GM21447 (cell line): ENCODE measurements around the gene TNFRSF18.

ENCODE experiments used
- ATAC-seq: cut with Tn5 transposase; IDR thresholded peaks from one replicate; pipeline ENCODE4 v1.9.1; 2021; ENCODE audit not compliant: unreplicated experiment

The TNFRSF18 gene

DNA sequence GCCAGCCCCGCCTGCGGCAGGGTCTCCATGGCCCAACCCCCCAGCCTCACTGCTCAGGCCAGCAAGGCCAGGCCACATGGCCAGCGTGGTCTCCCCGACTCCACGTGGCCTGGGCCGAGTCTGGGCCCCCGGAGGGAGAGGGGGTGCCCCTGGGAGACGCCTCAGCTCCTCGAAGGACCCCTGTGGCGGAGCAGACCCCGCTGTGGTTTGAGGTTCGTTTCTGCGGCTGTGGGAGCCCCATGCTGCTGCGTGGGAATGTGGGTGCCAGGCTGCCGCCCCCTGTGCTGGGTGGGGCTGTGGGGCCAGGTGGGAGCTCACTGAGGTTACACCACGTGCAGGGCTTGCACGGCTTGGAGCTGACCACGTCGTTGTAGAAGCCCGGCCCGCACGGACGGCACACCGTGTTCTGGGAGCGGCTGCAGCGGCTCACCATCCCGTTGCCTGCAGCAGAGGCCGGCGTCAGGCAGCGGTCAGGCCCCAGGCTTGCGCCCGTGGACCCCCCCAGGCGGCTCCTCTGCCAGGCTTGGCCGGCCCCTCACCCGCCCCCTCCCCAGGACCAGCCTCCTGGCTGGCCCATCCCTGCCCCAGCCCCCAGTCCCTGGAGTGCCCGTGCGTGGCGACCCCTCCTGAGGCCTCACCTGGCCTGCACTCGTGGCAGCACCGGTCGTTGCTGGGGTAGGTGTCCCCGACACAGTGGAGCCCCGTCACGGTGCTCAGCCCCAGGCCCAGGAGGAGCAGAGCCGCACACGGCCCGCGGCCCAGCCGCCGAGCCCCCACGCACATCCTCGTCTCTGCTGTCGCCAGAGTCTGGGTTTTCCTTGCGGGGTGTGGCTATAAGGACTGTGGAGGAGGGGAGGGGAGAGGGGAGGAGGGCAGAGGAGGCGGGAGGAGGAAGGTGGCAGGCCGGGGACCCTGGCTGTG lies 7.2 kb upstream of the TNFRSF18 start, which contains the start of gene TNFRSF4:
Gene TNFRSF4 (minus strand): TSS at position 809 of the 921 bp plus-strand sequence. CDS start 26 bp downstream, at position 783.
- no peak for ATAC-seq

DNA sequence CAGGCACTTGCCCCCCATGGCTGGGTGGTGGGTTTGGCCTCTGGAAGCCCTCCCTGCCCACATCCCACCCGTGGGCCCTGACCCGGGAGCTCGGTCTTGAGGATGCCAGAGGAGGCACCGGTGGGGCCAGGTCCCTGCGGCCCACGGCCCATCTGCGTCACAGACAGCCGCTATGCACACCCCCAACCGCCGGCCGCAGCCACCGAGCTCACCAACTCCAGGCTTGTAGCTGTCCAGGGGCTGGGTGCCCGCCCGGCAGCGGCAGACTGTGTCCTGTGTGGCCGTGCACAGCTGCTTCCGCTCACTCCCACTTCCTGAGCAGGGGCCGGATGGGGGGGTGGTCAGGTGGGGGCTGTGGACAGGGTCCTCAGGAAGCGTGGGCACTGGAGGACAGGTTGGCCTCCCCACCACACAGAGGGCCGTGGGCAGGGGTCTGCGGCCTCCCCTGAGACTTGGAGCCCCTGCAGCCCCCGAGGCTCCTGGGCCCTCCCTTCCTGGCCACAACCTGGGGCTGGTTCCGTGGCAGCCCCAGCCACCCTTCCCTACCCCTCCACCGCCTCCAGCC lies 6.5 kb upstream of the TNFRSF18 start:
- no peak for ATAC-seq

DNA sequence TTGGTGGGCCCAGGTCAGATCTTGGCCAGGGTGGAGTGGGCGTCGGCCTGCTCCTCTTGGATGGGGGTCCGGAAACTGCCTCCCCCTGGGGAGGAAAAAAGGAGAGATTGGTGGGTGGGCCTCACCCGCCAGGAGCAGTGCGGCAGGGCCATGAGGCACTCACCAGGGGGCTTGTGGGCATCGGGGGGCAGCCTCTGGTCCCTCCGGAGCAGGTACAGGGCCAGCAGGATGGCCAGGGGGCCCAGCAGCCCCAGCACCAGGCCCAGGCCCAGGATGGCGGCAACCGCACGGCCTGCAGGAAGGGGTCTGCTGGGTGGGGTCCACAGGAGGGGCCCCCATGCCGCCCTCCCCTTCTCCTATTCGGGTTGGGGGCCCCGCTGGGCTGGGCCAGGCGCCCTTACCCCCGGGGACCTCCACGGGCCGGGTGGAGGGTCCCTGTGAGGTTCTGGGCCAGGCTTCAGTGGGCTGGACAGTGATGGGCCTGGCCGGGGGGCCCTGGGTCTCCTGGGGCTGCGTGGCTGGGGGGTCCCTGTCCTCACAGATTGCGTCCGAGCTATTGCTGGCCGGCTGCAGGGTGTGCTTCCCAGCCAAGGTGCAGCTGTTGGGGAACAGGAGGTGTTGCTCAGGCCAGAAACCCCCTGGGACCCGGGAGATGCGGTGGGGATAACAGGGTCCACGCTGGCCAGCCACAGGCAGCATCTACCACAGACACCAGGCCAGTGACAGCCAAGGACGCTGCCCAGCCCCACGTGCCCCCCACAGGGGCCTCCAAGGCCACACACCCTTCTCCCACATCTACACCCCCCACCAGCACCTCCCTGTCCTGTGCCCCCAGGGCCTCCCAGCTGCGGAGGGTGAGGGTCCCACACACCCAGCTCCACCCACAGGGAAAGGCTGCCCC lies 5.4 kb upstream of the TNFRSF18 start:
- ATAC-seq, result no peak

DNA sequence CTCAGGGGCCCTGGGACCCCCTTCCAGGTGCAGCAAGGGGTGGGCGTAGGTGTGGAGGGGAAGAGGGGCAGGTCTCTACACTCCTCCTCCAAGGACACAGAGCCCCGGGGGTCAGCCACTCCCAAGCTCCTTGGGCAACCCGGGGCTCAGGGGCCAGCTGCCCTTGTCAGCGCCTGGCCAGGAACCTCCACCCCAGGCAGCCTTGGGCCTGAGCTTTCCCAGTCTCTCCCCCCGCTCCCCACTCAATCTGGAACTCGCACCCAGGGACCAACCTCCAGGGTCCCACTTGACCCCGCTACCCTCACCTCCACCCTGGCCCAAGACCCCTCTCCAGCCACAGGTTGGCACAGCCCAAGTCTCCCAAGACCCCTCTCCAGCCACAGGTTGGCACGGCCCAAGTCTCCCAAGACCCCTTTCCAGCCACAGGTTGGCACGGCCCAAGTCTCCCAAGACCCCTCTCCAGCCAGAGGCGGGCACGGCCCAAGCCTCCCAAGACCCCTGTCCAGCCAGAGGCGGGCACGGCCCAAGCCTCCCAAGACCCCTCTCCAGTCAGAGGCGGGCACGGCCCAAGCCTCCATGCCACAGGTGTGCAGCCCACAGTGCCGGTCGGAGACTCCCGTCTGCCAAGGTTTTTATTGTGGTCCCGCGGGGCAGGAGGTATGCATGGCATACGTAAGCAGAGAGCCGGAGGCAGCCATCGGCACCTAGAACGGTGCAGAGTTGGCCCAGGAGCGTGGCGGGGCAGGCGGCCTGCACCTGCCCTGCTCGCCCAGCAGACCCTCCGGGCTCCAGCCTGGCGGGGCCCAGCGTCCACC lies 4.5 kb upstream of the TNFRSF18 start:
- ATAC-seq, result no peak

DNA sequence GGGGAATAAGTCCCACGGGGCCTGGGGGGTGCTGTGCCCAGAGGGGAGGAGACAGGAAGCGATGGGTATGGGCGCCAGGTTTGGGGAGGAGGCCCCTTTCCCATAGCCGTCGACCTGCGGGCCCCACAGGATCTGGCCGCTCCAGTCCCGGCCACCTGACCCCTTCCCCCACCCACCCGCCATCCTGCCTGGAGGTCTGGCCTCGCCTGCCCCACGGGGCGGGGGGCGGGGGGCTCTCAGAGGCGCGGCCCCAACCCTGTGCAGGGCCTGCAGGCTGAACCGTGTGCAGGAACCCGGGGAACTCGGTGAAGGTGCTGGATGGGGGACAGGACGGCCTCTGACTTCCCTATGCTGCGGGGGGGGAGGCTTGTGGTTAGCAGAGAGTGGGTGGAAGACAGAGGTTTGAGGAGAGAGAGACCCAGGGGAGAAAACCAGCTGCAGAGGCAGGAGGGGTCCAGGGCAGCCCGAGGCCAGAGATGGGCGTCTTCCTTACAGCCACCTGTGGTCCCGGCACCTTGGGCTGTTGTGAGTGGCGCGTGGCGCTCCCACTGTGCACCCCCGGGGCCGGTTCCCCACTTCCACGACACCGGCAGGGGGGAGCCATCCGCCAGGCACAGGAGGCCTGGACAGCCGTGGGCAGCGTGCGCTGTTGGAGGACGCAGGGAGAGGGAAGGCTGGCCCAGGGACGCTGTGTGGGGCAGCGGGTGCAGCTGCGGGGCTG lies 2.5 kb upstream of the TNFRSF18 start:
- no peak for ATAC-seq

DNA sequence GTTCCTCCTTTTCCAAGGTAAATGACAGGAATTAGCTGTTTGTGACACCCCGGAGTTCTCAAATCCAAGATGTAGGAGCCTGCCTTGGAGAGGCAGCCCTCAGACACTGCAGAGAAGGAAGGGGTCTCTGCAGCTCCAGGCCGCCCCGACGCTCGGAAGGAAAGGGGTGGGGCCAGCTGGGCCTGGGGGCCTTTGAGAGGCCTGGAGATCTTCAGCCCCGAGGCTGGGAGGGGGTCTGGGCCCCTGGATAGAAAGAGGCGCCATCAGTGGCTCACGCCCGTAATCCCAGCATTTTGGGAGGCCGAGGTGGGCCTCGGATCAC lies 1.1 kb upstream of the TNFRSF18 start:
- no peak for ATAC-seq

DNA sequence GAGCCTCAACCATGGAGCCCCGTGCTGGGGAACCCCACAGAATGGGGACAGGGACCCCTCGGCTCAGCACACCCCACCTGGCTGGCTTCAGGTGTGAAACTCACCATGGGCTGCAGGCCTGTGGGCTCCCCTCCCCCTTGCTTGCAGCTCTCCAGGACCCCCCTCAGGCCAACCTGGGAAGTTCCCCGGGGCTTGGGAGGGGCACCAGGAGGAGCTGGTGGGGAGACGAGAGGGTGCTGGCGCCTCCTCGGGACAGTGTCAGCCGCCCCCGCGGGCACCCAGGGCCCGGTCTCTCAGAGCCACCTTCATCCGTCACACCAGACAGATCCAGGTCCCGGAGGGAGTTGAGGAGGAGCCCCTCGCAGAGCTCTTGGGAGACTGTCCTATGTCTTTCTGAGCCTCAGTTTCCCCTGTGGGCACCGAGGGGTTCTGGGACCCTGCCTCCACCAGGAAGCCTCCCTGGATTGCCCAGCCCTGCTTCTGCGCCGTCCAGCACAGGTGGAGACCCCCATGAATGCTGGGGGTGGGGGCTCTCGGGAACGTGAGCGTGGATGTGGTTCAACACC lies 657 bp upstream of the TNFRSF18 start:
- no peak for ATAC-seq

DNA sequence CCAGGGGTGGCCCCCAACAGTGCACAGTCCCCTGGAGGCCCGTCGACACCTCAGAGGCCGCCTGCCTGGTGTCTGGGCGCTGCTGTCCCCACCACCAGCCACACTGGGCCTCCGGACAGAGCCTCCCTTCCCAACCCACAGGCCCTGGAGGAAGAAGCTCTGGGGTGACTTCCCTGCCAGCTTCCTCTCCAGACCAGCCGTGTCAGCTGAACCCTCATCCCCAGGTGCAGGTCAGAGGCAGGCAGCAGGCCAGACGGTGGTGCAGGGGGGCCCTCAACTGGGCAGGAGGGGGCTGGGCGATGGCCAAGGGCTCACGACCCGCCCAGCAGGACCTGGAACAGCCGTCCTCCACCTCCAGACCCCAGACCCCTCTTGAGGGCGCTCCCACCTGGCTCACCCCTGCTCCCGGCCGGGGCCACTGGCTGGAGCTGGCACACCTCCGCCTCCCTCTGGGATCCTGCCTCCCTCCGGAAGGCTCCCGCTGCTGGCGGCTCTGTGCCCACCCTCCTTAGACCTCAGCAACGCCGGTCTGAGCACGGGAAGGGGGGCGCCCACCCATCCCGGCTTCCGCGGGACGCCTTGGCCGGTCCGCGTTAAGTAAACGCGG lies 520 bp downstream of the TNFRSF18 start:
- no peak for ATAC-seq

DNA sequence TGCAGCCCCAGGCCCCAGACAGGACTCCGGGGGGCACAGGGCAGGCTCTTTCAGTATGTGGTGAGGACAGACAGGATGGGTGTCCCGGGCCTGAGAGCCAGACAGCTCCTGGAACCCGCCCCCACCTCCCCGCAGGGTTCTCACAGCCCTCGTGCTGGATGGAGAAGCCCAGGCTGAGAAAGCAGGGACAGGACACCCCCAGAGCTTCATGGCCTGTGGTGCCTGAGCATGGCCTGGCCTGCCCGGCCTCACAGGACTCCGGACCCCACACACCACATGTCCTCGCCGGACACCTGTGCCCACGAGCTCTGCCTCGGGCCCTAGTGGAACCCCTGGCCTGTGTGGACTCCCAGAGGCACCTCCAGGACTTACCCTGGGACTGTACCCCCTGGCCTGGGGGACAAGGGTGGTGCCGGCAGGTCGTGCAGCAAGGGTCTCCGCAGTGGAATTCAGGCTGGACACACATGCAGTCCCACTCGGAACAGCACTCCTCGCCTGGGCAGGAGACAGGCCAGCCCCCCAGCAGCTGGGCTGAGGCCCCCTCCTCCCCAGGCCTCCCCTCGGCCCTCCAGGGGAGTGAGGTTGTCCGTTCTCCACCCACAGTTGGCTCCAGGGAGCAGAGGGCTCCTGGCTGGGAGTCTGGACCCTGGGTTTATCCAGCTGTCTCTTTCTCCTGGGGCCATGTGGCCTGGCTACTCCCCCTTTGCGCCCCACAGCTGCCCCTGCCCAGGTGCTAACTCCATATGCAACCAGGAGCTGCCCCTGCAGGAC lies 1.2 kb downstream of the TNFRSF18 start:
- no peak for ATAC-seq

DNA sequence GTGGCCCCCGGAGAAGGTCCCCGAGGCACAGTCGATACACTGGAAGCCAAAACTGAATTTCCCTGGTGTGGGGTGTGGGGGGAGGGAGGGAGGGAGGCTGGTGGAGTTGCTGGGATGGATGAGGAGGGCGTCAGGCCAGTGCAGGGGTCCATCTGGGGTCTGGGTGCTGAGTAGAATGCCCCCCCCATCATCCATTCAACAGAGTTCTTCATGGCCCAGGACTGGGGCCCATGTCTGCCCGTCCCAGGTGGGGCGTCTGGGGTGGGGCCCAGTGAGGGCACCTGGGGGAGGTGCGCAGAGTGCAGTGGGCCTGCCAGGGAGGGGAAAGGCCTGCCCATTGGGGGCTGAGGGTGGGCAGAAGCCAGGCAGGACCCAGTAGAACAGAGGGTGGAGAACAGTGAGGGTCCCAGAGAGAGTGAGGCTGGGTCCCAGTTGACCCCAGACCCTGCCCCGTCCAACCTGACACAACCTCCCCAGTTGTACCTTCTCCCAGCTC lies 1.9 kb downstream of the TNFRSF18 start:
- no peak for ATAC-seq

DNA sequence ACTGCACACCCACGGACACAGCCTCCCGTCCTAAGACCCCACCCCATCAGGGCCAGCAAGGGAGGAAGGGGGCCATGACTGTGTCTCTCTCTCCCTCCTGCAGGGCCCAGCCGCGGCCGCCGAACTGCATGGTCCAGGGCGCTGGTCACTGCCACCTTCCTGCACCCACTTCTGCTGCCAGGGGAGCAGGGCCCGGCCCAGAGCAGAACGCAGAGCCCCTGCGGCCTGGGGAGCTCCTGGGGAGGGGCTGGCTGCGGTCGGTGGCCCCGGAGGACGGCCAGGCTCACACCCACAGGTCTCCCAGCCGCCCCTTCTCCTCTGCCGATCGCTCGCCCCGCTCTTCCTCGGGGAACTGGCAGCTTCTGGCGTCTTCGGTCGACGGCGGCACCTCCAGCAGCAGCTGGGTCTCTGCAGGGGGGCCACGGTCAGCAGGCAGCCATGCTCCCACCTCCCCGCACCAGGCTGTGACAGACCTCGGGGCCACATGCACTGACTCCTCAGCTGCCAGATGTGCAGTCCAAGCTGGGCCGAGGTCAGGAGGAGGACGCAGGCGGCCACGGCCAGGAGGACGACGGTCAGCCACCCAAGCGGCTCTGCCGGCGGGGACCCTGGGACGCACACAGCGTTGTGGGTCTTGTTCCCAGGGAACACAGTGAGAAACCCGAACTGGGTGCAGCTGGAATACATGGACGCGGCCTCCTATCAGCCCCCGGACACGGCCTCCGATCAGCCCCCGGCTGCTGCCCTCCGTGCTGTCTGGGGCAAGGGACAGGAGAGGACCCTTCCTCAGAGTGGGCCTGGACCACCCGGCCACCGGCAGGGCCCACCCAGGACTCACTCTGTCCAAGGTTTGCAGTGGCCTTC lies 2.6 kb downstream of the TNFRSF18 start:
- no peak for ATAC-seq

DNA sequence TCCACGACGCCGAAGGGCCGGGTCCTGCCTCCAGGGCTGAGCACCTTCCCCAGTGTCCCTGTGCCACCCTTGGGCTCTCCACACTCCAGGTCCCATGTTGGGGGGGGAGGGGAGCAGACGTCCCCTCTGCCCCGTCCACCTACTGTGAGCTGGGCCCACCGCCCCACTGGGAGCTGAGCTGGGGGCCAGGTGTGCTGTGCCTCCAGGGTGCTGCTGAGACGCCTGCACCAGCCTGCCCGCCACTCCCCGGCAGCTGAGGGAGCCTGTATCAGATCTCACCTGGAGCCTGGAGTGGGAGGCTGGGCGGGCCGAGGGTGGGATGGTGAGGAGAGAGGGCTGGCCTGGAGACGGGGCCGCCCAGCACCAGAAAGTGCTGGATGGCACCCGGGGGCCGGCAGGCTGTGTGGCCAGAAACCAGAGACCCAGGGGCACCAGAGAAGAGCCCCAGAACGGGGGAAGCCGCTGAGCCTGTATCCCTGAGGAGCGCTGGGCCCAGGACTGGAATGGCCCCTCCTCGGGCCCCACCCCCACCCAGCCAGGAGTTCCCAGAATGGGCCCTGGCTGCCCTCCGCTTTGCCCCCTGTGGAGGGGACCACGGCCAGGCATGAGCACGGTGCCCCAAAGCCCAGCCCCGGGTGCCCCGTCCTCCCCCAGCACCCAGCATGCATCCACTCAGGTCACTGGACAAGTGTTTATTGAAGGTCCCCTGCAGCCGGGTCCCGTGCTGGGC lies 3.4 kb downstream of the TNFRSF18 start:
- no peak for ATAC-seq

DNA sequence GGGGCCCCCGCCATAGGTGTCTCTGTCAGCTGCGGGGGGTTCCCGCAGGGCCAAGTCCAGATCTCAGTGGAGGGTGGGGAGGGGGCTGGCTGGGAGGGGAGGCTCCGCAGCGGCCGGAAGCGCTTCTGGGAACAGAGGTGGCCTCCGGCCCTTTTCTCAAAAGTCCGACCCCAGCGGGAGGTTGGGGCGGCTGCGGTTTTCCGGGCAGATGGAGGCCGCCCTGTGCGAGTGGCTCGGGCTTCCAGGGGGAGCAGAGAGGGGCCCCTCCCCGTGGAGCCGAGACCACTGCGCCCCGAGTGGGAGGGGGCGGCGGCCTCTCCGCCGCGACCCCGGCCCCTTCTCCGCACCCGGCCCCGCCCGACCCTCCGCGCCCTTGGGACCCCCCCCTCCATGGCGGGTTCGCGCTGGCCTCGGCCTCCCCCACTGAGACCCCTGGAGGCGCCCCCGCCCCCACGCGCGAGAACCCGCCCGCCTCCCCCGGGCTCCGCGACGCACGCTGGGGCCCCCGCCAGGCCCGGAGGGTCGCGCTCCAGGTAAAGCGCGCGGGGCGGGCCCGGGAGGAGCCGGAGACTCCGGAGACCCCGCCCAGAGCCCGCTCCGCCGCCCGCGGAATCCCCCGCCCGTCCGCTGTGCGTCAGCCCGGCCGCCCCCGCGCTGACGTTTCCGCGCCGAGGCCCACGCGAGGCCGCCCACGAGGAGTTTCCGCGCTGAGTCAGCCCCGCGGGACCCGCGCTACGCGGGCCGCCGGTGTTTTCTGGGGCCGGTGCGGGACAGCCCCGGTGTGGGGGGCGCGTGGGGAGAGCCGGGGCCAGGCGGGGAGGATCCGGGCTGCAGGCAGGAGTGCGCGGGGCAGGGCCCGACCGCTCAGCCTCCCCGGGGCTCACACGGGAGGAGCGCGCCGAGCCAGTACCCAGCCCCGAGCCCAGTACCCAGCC lies 5.2 kb downstream of the TNFRSF18 start:
- no peak for ATAC-seq

DNA sequence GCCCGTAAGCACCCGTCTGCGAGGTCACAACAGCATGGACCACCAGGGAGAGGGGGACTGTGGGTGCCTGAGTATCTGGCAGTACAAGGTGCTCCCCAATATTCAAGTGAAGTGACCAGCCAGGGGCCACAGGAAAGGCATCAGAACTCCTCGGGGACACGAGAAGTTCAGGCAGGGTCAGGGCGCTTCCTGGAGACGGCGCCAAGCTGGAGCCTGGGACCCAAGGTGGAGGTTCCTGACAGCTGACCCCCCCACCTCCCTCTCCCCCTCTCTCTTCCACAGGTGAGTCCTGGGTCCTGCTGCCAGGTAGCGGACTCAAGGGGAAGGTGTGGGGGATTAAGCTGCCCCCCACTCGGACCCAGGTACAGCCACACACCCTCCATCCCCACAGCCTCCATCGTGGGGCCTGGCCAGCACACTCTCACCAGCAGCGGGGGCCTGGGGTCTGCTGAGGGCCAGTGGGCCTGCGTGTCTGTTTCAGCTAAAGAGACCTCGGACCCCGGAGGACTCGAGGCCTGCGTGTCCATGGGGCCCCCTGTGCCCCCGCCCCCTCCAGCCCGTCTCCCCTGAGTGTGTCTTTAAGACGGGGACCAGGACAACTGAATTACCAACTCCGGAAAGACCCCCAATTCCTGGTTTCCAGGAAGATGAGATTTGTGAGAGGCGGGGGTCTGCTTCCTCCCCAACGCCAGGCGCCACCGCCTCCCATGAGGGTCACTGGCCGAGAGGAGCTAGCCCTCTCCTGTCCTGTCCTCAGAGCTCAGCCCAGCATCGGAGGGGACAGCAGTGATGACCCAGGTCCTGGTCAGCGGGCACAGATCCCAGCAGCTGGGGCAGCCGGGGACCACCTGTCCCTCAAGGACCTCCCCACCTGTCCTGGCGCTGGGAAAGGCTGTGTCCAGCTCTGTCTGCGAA lies 6.2 kb downstream of the TNFRSF18 start:
- ATAC-seq, result no peak
